Activated B cell treated with CpG ODN at 0.5 μM for 24 hours (primary cell): ENCODE results near the gene MKNK1. TPM values are rescaled to one million over a fixed set of nuclear protein-coding genes. Genes with fewer than 3 reads are reported as not detected.

Experiments used
- ATAC-seq: fragments of 200-7000 bp; cut with Tn5 transposase; one replicate; pipeline ENCODE4 v1.10.0; 2021; ENCODE audit warnings: low read depth, mild to moderate bottlenecking, moderate library complexity
- CTCF ChIA-PET: fragments of 350-600 bp; sonication (Branson Sonifier 250); formaldehyde crosslinking; loops from one replicate; lab custom pipeline; 2021; ENCODE audit warnings: antibody characterized with exemption; lab: Charles Lee
- POLR2A ChIA-PET: fragments of 350-600 bp; sonication (Branson Sonifier 250); formaldehyde crosslinking; loops from one replicate; lab custom pipeline; 2021; ENCODE audit warnings: antibody characterized with exemption; lab: Charles Lee
- DNase-seq: peaks from one replicate; pipeline ENCODE4 v3.0.0; 2022
- H3K27ac Mint-ChIP-seq: one replicate; pipeline ENCODE4 v1.8.0; 2020; ENCODE audit warnings: mixed read lengths
- H3K27me3 Mint-ChIP-seq: one replicate; pipeline ENCODE4 v1.8.0; 2021; ENCODE audit warnings: mixed read lengths
- H3K36me3 Mint-ChIP-seq: one replicate; pipeline ENCODE4 v1.8.0; 2021; ENCODE audit warnings: low read depth, mixed read lengths
- H3K4me1 Mint-ChIP-seq: one replicate; pipeline ENCODE4 v1.8.0; 2021; ENCODE audit warnings: mixed read lengths
- H3K4me3 Mint-ChIP-seq: one replicate; pipeline ENCODE4 v1.8.0; 2020; ENCODE audit warnings: mild to moderate bottlenecking, mixed read lengths
- H3K9me3 Mint-ChIP-seq: one replicate; pipeline ENCODE4 v1.8.0; 2020; ENCODE audit warnings: mixed read lengths
- CTCF ChIP-seq: fragments of 200-600 bp; IDR thresholded peaks from one replicate; pipeline ENCODE4 v1.8.0; 2022; ENCODE audit warnings: antibody characterized with exemption, mild to moderate bottlenecking
- intact Hi-C: fragments of 100-400 bp; cut with micrococcal nuclease; formaldehyde crosslinking; loops from one replicate; pipeline ENCODE4 v1.15.1; 2024
- total RNA-seq: library from RNA; stranded (reverse); gene quantifications from 2 replicates; pipeline ENCODE4 v1.2.3, GENCODE V29; 2022

MKNK1 gene
- total RNA-seq, 1 donor from 2014 or later, result 45.0 TPM

GRCh38 chr1:46606255-46606965 is 2.3 kb upstream of the MKNK1 start:
- H3K27me3 Mint-ChIP-seq, result no peaks in the 10 kb centered on the region
- intact Hi-C loops, result no loop called here
- ATAC-seq, result no peak
- no peak for DNase-seq
- no peak overlapping the region for H3K27ac Mint-ChIP-seq
- H3K9me3 Mint-ChIP-seq, result no peaks in the 10 kb centered on the region
- ChIA-PET CTCF (no interaction called here), POLR2A (interaction anchor here (6.5 kb wide), 1 partner anchor 9 kb away, joined by 108 read pairs; the partner anchor contains the start of gene MOB3C)
- H3K4me1 Mint-ChIP-seq, result peaks cover 20% of the 10 kb centered on the region
- TF ChIP-seq CTCF, result no peak
- H3K36me3 Mint-ChIP-seq, result peaks cover 39% of the 10 kb centered on the region
- H3K4me3 Mint-ChIP-seq, result no peak overlapping the region

- Mint-ChIP-seq H3K27ac (no peak overlapping the region), H3K4me1 (peaks cover 17% of the 10 kb centered on the region), H3K9me3 (no peaks in the 10 kb centered on the region), H3K27me3 (no peaks in the 10 kb centered on the region), H3K36me3 (peaks cover 31% of the 10 kb centered on the region), H3K4me3 (peak overlapping the region; percentile 95)
- no peak for ATAC-seq
- ChIA-PET POLR2A (interaction anchor here (6.5 kb wide), 1 partner anchor 10 kb away, joined by 108 read pairs; the partner anchor contains the start of gene MOB3C), CTCF (no interaction called here)
- intact Hi-C loops, result loop anchor here (2.0 kb wide), 1 partner anchor 358 kb away; the partner anchor contains the start of gene RAD54L
- DNase-seq, result no peak
- no peak for TF ChIP-seq CTCF
Measured at GRCh38 chr1:46605232-46605631, 1.2 kb upstream of the MKNK1 start.

GRCh38 chr1:46603481-46603857 is 599 bp downstream of the MKNK1 start:
- intact Hi-C loops, result loop anchor here (5.0 kb wide), 2 partner anchors 64 to 916 kb away; partner anchors contain the start of genes ATPAF1, GPBP1L1 and TMEM69
- Mint-ChIP-seq H3K4me1 (peaks cover 18% of the 10 kb centered on the region), H3K27ac (peak overlapping the region; percentile 86), H3K36me3 (peaks cover 13% of the 10 kb centered on the region), H3K4me3 (peak overlapping the region; percentile 95), H3K9me3 (no peaks in the 10 kb centered on the region), H3K27me3 (no peaks in the 10 kb centered on the region)
- no peak for TF ChIP-seq CTCF
- CTCF ChIA-PET, result interaction anchor here (1.1 to 1.9 kb wide), 2 partner anchors 121 to 157 kb away, joined by 3 to 11 read pairs; no protein-coding TSS in a partner anchor
- POLR2A ChIA-PET, result interaction anchor here (1.0 to 6.5 kb wide), 7 partner anchors 12 to 278 kb away, joined by 3 to 108 read pairs (median 5); partner anchors contain the start of genes EFCAB14 and MOB3C
- ATAC-seq (no peak), DNase-seq (no peak)

- TF ChIP-seq CTCF, result no peak
Measured at GRCh38 chr1:46601257-46602007, 2.6 kb downstream of the MKNK1 start.

More at GRCh38 chr1:46601257-46602007, 2.6 kb downstream of the MKNK1 start:
- Mint-ChIP-seq H3K36me3 (peaks cover 11% of the 10 kb centered on the region), H3K4me1 (peaks cover 21% of the 10 kb centered on the region), H3K9me3 (no peaks in the 10 kb centered on the region), H3K4me3 (no peak overlapping the region), H3K27me3 (no peaks in the 10 kb centered on the region), H3K27ac (peak overlapping the region; percentile 53)
- CTCF ChIA-PET, result no interaction called here
- DNase-seq (no peak), ATAC-seq (no peak)
- intact Hi-C loops, result loop anchor here (5.0 kb wide), 2 partner anchors 66 to 914 kb away; partner anchors contain the start of genes ATPAF1, GPBP1L1 and TMEM69
- POLR2A ChIA-PET, result interaction anchor here (6.5 kb wide), 1 partner anchor 14 kb away, joined by 108 read pairs; the partner anchor contains the start of gene MOB3C
